GM10266 (cell line): Measurements from ENCODE around the gene LIN7C.
A peak's percentile ranks its signal among the peaks of the same experiment; 100 is the strongest.

Experiments used
- DNase-seq: peaks from one replicate; pipeline ENCODE4 v3.0.0; 2012; ENCODE audit errors: extremely low spot score
- TF ChIP-seq, protein P1 (sequence below): IDR thresholded peaks from 2 replicates; pipeline ENCODE4 v1.5.1; 2012; ENCODE audit warnings: mild to moderate bottlenecking, low read depth; ENCODE audit not compliant: control insufficient read depth, insufficient read depth; ENCODE audit errors: missing control alignments

Gene LIN7C

GRCh38 chr11:27477831-27478230 is 28.7 kb downstream of the LIN7C start:
- TF ChIP-seq, protein P1, sequence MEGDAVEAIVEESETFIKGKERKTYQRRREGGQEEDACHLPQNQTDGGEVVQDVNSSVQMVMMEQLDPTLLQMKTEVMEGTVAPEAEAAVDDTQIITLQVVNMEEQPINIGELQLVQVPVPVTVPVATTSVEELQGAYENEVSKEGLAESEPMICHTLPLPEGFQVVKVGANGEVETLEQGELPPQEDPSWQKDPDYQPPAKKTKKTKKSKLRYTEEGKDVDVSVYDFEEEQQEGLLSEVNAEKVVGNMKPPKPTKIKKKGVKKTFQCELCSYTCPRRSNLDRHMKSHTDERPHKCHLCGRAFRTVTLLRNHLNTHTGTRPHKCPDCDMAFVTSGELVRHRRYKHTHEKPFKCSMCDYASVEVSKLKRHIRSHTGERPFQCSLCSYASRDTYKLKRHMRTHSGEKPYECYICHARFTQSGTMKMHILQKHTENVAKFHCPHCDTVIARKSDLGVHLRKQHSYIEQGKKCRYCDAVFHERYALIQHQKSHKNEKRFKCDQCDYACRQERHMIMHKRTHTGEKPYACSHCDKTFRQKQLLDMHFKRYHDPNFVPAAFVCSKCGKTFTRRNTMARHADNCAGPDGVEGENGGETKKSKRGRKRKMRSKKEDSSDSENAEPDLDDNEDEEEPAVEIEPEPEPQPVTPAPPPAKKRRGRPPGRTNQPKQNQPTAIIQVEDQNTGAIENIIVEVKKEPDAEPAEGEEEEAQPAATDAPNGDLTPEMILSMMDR, result no peak
- no peak for DNase-seq

DNA sequence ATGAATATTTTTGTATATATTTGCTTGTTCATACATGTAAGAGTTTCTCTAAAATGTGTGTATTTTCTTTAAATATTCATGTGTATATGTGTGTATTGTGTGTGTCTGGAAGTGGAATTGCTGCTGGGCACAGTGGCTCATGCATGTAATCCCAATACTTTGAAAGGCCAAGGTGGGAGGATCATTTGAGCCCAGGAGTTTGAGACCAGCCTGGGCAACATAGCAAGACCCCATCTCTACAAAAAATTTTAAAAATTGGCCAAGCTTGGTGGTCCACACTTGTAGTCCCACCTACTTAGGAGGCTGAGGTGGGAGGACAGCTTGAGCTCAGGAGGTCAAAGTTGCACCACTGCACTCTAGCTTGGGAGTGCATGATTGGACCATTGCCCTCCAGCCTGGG is 29.3 kb downstream of the LIN7C start:
- DNase-seq, result no peak
- TF ChIP-seq, protein P1, result no peak

DNA sequence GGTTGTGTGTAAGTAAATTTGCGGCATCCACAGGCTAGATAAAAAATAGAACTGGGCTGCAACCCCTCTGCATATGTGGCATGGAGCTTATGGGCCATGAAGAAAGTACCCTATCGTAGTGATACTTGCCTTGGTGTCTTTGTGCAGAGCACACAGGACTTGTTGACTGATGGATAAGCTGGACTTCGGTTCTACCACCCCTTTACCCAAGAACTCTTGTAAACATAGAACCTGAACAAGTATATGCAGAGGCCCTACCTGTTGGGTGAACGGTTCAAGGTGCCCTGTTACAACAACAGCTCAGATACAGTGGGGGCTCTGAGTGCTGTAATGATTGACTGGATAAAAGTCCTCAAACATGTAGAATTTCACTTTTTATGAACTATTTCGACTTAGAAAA is 30.9 kb downstream of the LIN7C start:
- TF ChIP-seq, protein P1, result no peak

DNA sequence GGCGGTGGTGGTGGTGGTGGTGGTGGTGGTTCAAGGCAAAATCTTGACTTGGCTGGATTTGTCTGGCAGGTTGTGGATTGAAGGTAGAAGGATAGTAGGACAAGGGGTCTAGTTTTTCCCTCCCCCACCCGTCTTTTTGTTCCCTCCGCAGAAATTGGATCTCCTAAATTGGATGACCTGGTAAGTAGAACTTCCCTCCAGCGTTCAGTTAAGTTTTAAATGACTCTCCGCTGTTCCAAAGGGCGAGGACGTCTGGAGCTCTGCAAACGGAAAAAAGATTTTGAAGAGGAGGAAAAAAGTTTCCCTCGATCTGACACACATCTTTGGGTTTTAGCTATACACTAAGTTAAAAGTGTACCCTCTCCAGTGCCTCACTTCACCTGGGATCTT is 33.6 kb downstream of the LIN7C start:
- no peak for DNase-seq
- TF ChIP-seq, protein P1, result no peak

More for the DNA sequence above, 30.9 kb downstream of the LIN7C start:
- DNase-seq, result no peak

DNA sequence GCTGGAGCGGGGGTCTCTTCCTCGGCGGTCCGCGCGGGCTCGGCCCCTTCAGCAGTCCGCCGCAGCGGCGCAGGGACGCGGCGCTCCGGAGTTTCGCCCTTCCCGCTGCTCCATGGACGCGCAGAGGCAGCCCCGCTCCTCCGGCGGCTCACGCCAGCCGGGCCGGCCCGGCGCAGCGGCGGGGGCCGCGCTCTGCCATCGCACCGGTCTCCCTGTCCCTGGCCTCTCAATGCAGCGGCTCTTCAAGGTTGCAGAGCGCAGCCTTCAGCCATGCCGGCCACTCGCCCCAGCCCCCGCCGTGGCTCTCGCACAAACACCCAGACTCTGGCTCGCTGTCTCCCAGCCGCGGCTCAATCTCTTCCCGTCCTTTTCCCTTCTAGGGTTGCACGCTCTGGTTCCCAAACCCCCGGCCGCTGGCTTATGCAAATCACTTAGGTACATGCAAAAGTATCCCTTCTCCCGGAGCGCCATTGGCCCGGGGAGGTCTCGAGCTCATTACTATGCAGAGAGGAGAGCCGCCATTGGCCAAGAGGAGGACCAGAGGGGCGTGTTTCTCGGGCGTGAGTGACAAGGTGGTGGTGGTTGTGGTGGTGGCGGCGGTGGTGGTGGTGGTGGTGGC is 34.1 kb downstream of the LIN7C start, which contains the start of gene LGR4:
Gene LGR4 (minus strand): TSS at position 393 of the 619 bp plus-strand sequence. CDS start 488 bp downstream, outside the sequence.
- peak; percentile 79 for DNase-seq
- TF ChIP-seq, protein P1, result no peak

GRCh38 chr11:27471589-27472397 is 34.8 kb downstream of the LIN7C start:
- peak; percentile 46 for DNase-seq
- TF ChIP-seq, protein P1, result no peak
